HG03103 (cell line): ENCODE results near the gene ALG8.
"Not testable (repeated sequence)": the region's sequence is repeated elsewhere in the genome, so short reads cannot be mapped to it uniquely, and the experiment has no call there.

Experiments
- ATAC-seq: cut with Tn5 transposase; IDR thresholded peaks from one replicate; pipeline ENCODE4 v1.9.1; 2021; ENCODE audit warnings: low read depth; ENCODE audit not compliant: unreplicated experiment

ALG8 gene

GRCh38 chr11:78076733-78077403, 62.6 kb downstream of the ALG8 start:
- no peak for ATAC-seq

GRCh38 chr11:78074756-78075155, 64.7 kb downstream of the ALG8 start:
- no peak for ATAC-seq

DNA sequence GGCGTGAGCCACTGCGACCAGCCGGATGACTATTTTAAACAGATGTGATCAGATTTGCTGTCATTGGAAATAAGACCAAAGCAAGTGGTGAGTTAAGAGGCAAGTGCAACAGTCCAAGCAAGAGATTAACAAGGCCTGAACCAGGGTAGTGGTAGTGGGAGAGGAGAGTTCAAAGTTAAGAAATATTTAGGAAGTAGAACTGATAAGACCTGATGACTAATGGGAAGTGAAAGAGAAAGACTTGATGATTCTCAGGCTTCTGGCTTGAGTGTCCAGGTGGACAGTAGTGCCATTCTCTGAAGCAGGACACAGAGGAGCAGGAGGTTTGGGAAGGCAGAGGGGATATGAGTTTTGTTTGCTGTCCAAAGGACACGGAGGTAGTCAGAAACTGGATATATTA, 67.0 kb downstream of the ALG8 start:
- no peak for ATAC-seq

DNA sequence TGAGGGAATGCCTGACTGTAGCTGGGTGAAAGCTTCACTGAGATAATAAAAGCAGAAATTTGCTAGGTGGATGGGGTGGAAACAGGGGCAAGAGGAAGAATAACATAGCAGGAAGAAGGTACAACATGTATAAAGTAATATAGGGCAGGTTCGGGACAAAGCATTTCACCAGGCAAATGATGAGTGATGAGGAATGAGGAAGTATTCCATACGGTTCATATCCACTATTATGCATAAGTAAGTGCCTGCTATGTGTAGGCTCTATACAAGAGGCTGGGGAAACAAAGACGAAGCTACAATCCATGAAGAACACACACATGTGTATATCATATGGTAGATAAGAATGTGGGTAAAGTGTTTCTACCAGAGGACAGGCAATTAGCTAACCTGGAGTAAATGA, 67.7 kb downstream of the ALG8 start:
- no peak for ATAC-seq

- no peak for ATAC-seq
Observed at GRCh38 chr11:78070621-78071020, 68.8 kb downstream of the ALG8 start.

DNA sequence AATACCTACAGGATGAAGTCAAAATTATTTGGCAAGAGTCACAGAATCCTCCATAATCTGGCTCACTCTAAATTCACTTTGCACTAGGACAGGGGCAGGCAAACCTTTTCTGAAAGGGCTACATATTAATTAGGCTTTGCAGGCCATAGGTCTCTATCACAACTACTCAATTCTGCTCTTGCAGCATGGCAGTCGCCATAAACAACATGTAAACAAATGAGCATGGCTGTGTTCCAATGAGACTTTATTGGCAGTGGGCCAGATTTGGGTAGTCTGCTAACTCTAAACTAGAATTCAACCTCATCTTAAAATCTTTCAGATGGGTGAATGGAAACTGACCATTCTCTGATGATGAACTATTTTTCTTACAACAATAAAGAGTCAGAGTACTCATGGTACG, 70.0 kb downstream of the ALG8 start:
- no peak for ATAC-seq

GRCh38 chr11:78067704-78068103, 71.7 kb downstream of the ALG8 start:
- ATAC-seq = no peak

GRCh38 chr11:78066471-78066870, 73.0 kb downstream of the ALG8 start:
- ATAC-seq = no peak

- ATAC-seq = no peak
Observed at GRCh38 chr11:78065203-78065602, 74.2 kb downstream of the ALG8 start.

GRCh38 chr11:78063440-78064181, 75.8 kb downstream of the ALG8 start, which contains the start of gene THRSP:
Gene THRSP, plus strand, starts transcription at chr11:78063861. Its CDS starts 21 bp downstream, at chr11:78063882.
- ATAC-seq = no peak

DNA sequence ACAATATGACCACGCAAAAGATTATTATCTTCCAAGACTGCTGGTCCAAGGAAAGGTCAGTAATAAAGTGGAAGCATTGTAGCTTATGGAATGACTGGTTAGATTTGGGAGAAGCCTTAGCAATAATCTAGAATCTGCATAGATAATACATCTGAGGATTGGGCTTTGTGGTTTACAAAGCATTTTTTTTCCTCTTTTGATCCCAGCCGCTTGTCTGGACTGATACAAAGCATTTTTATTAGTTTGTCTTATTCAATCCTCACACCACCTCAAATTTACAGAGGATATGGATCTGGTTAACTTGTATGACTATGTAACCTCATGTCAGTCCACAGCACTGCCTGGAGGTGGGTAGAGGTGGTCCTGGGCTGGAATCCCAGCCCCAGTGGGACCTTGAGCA, 76.8 kb downstream of the ALG8 start:
- ATAC-seq = no peak

GRCh38 chr11:78061921-78062311, 77.5 kb downstream of the ALG8 start:
- ATAC-seq = no peak

- no peak for ATAC-seq
Observed at GRCh38 chr11:78061088-78061920, 78.1 kb downstream of the ALG8 start.

DNA sequence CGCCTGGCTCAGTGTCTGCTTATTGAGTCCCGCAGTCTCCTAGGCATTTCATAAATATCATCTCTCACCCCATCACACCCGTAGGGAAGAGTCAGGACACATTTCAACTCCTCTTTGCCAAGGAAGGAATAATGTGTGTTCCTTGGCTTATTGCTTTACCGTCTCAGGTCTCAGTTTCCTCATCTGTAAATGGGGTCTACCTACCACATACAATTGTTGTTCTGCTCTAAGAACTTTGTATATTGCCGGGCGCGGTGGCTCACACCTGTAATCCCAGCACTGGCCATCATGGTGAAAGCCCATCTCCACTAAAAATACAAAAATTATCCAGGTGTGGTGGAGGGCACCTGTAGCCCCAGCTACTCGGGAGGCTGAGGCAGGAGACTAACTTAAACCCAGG, 78.9 kb downstream of the ALG8 start:
- no peak for ATAC-seq

DNA sequence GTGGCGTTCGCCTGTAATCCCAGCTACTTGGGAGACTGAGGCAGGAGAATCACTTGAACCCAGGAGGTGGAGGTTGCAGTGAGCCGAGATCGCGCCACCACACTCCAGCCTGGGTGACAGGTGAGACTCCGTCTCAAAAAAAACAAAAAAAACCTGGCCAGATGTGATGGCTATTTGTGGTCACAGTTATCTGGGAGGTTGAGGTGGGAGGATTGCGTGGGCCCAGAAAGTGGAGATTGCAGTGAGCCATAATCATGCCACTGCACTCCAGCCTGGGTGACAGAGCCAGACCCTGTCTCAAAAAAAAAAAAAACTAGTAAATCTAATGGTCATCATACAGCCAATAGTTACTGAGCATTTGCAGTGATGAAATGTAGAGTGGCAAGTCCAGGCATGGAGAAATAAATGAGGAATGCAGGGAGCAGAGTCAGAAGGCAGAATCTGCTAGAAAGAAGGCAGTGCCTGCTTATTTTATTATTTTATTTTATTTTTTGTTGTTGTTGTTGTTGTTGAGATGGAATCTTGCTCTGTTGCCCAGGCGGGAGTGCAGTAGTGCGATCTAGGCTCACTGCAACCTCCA, 79.6 kb downstream of the ALG8 start:
- not testable (repeated sequence) for ATAC-seq

DNA sequence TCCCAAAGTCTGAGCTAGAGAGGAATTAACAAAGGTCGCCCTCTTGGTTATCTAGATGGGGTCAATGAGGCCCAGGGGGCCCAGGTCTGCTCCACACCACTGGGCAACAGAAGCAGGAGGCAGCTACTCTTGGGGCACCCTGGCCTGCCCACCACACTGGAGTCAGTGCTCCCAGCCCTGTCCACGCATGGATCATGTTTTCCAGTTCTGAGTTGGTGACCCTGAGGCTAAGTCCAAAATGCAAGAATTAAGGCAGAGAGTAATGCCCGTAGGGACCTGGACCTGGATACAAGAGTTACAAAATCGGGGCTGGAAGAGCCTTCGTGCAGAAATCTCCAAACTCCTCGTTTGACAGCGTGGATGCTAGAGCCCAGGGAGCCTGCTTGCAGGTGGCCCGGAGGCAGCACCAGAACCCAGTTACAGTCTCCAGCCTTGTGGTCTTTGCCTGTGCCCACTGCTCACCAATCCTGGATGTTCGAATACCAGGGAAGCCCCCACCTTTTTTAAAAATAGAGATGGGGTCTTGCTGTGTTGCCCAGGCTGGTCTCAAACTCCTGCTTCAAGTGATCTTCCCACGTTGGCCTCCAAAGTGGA, 81.9 kb downstream of the ALG8 start:
- ATAC-seq = no peak

GRCh38 chr11:78056093-78056492, 83.3 kb downstream of the ALG8 start:
- ATAC-seq = no peak

- ATAC-seq = no peak
Observed at GRCh38 chr11:78054971-78055370, 84.5 kb downstream of the ALG8 start.

- no peak for ATAC-seq
Observed at GRCh38 chr11:78050964-78051831, 88.2 kb downstream of the ALG8 start.
